IMR-90 (cell line): ENCODE data around the gene CTAG1A. TPM values are rescaled to one million over a fixed set of nuclear protein-coding genes. Genes with fewer than 3 reads are reported as not detected.

Source experiments
- ATAC-seq: fragments of 200-7000 bp; cut with Tn5 transposase; 2 replicates; pipeline ENCODE4 v1.9.1; 2020; ENCODE audit warnings: low read depth, mild to moderate bottlenecking, moderate library complexity
- BruUV-seq: library from RNA; stranded (reverse); fragments of 400-500 nt; replicated peaks from 2 replicates; lab custom pipeline; 2021; lab: Mats Ljungman, UMichigan
- CTCF ChIA-PET: fragments of 300-600 bp; formaldehyde crosslinking; extraction: SDS; loops from one replicate; lab custom pipeline; 2021; ENCODE audit warnings: antibody characterized with exemption; lab: Yijun Ruan, JAX
- POLR2A ChIA-PET: fragments of 300-600 bp; sonication (Branson Sonifier 250); formaldehyde crosslinking; loops from one replicate; lab custom pipeline; 2022; ENCODE audit warnings: antibody characterized with exemption; ENCODE audit not compliant: unreplicated experiment; lab: Charles Lee
- DNase-seq: peaks from one replicate; pipeline ENCODE4 v3.0.0; 2013
- H2AFZ ChIP-seq: replicated peaks from 2 replicates; pipeline ENCODE3; 2013; ENCODE audit warnings: low read length, mild to moderate bottlenecking; ENCODE audit not compliant: poor library complexity
- H2AK5ac ChIP-seq: 2 replicates; pipeline ENCODE4 v1.6.1; 2013; ENCODE audit warnings: low read depth, low read length, inconsistent platforms
- H2AK9ac ChIP-seq: replicated peaks from 2 replicates; pipeline ENCODE3; 2013; ENCODE audit warnings: mild to moderate bottlenecking, low read depth, low read length, moderate library complexity; ENCODE audit not compliant: poor library complexity
- H2BK120ac ChIP-seq: 2 replicates; pipeline ENCODE4 v1.6.1; 2013; ENCODE audit warnings: low read depth, low read length, inconsistent platforms
- H2BK15ac ChIP-seq: 3 replicates; pipeline ENCODE4 v1.6.1; 2013; ENCODE audit warnings: low read depth, low read length, inconsistent platforms
- H2BK20ac ChIP-seq: 2 replicates; pipeline ENCODE4 v1.6.1; 2013; ENCODE audit warnings: low read depth, mild to moderate bottlenecking, inconsistent platforms, low read length, moderate library complexity
- H2BK5ac ChIP-seq: 2 replicates; pipeline ENCODE4 v1.6.1; 2013; ENCODE audit warnings: mild to moderate bottlenecking, low read depth, low read length, inconsistent platforms; ENCODE audit not compliant: poor library complexity, severe bottlenecking
- H3K14ac ChIP-seq: replicated peaks from 2 replicates; pipeline ENCODE4 v1.6.1; 2013; ENCODE audit warnings: low read depth, low read length, inconsistent platforms
- H3K18ac ChIP-seq: 2 replicates; pipeline ENCODE4 v1.6.1; 2013; ENCODE audit warnings: low read depth, low read length, control low read depth
- H3K23ac ChIP-seq: 2 replicates; pipeline ENCODE4 v1.6.1; 2013; ENCODE audit warnings: low read depth, low read length, inconsistent platforms
- H3K27ac ChIP-seq: 2 replicates; pipeline ENCODE4 v1.5.1; 2013; ENCODE audit warnings: mild to moderate bottlenecking, control low read depth, low read length; ENCODE audit not compliant: insufficient read depth
- H3K27me3 ChIP-seq: 2 replicates; pipeline ENCODE4 v1.6.1; 2013; ENCODE audit warnings: low read length; ENCODE audit not compliant: control insufficient read depth, insufficient read depth
- H3K36me3 ChIP-seq: 2 replicates; pipeline ENCODE4 v1.6.1; 2013; ENCODE audit warnings: low read length, mixed read lengths; ENCODE audit not compliant: control insufficient read depth, insufficient read depth
- H3K4ac ChIP-seq: 2 replicates; pipeline ENCODE4 v1.6.1; 2013; ENCODE audit warnings: low read depth, low read length, inconsistent platforms
- H3K4me1 ChIP-seq: 2 replicates; pipeline ENCODE4 v1.6.1; 2013; ENCODE audit warnings: low read length, mixed read lengths; ENCODE audit not compliant: control insufficient read depth, insufficient read depth
- H3K4me2 ChIP-seq: 2 replicates; pipeline ENCODE4 v1.6.1; 2013; ENCODE audit warnings: low read depth, mild to moderate bottlenecking, control low read depth, low read length, moderate library complexity
- H3K4me3 ChIP-seq: 2 replicates; pipeline ENCODE4 v1.5.1; 2013; ENCODE audit warnings: low read depth, mild to moderate bottlenecking, control low read depth, low read length, moderate library complexity; ENCODE audit not compliant: insufficient read depth
- H3K56ac ChIP-seq: 2 replicates; pipeline ENCODE4 v1.6.1; 2013; ENCODE audit warnings: low read length, inconsistent platforms; ENCODE audit not compliant: insufficient read depth; ENCODE audit errors: extremely low read depth
- H3K79me1 ChIP-seq, 2 experiments: 2 replicates each; pipeline ENCODE4 v1.6.1; 2013; ENCODE audit warnings: low read length in 2 of 2, inconsistent platforms in 1 of 2, low read depth in 1 of 2
- H3K9ac ChIP-seq: 2 replicates; pipeline ENCODE4 v1.6.1; 2013; ENCODE audit warnings: low read depth, low read length, control low read depth
- H3K9me1 ChIP-seq: 2 replicates; pipeline ENCODE4 v1.6.1; 2013; ENCODE audit warnings: low read length, inconsistent platforms; ENCODE audit not compliant: insufficient read depth
- H3K9me3 ChIP-seq: 2 replicates; pipeline ENCODE4 v1.6.1; 2013; ENCODE audit warnings: low read length; ENCODE audit not compliant: control insufficient read depth, insufficient read depth
- H4K20me1 ChIP-seq: 2 replicates; pipeline ENCODE4 v1.6.1; 2013; ENCODE audit warnings: low read length, inconsistent platforms; ENCODE audit not compliant: insufficient read depth
- H4K5ac ChIP-seq: 2 replicates; pipeline ENCODE4 v1.6.1; 2013; ENCODE audit warnings: mild to moderate bottlenecking, low read depth, low read length, control low read depth
- H4K8ac ChIP-seq, 2 experiments: 2 replicates each; pipeline ENCODE4 v1.6.1; 2013; ENCODE audit warnings: low read depth in 2 of 2, low read length in 2 of 2, control low read depth in 1 of 2, inconsistent platforms in 1 of 2
- H4K91ac ChIP-seq: 2 replicates; pipeline ENCODE4 v1.6.1; 2013; ENCODE audit warnings: low read depth, low read length, inconsistent platforms; ENCODE audit not compliant: insufficient read depth
- CHD1 ChIP-seq: IDR thresholded peaks from 2 replicates; pipeline ENCODE4 v1.6.1; 2012; ENCODE audit warnings: low read depth, low read length, improper control_type of control experiment
- MAFK ChIP-seq: IDR thresholded peaks from 2 replicates; pipeline ENCODE4 v1.6.1; 2012; ENCODE audit warnings: low read depth, low read length, improper control_type of control experiment
- POLR2A ChIP-seq: IDR thresholded peaks from 2 replicates; pipeline ENCODE4 v1.6.1; 2012; ENCODE audit warnings: mild to moderate bottlenecking, low read depth, low read length
- RCOR1 ChIP-seq: IDR thresholded peaks from 2 replicates; pipeline ENCODE4 v1.6.1; 2012; ENCODE audit warnings: mild to moderate bottlenecking, low read length, improper control_type of control experiment; ENCODE audit not compliant: insufficient replicate concordance
- RFX5 ChIP-seq: IDR thresholded peaks from 2 replicates; pipeline ENCODE4 v1.8.0; 2012; ENCODE audit warnings: low read depth, mild to moderate bottlenecking, low read length, moderate library complexity
- SMC3 ChIP-seq: fragments of 150-350 bp; IDR thresholded peaks from 2 replicates; pipeline ENCODE4 v1.6.1; 2016; ENCODE audit warnings: low read depth, mild to moderate bottlenecking, antibody characterized with exemption, low read length, moderate library complexity
- USF2 ChIP-seq: fragments of 150-350 bp; IDR thresholded peaks from 2 replicates; pipeline ENCODE4 v1.6.1; 2017; ENCODE audit warnings: mild to moderate bottlenecking, antibody characterized with exemption, low read length, low read depth
- WGBS, 2 experiments: methylation state at CpG; one replicate each; pipeline versions ENCODE4 v1.1.5 to v1.1.7; 2013; ENCODE audit warnings: missing lambda C conversion rate in 2 of 2; ENCODE audit not compliant: insufficient read length in 1 of 2; ENCODE audit errors: extremely low coverage in 2 of 2; 5-methylcytosine and 5-hydroxymethylcytosine counted together
- dilution Hi-C: fragments of 300-500 bp; cut with HindIII; formaldehyde crosslinking; loops from one replicate; pipeline ENCODE4 v1.14.3; 2018; ENCODE audit warnings: low sequenced_read_pairs; ENCODE audit not compliant: unreplicated experiment
- in situ Hi-C: fragments of 300-500 bp; cut with MboI; formaldehyde crosslinking; loops from 3 replicates; pipeline ENCODE4 v1.14.3; 2019; ENCODE audit warnings: low sequenced_read_pairs, inconsistent platforms, mixed read lengths
- intact Hi-C: fragments of 100-400 bp; cut with micrococcal nuclease; formaldehyde crosslinking; loops from 2 replicates; pipeline ENCODE4 v1.10.0; 2022
- polyA plus RNA-seq, 3 experiments: library from polyadenylated mRNA; depleted of rRNA; stranded (reverse); fragments of >200 nt; gene quantifications; 2 replicates each; pipeline ENCODE4 v1.2.3, GENCODE V29; 2012; ENCODE audit warnings: low replicate concordance in 1 of 3
- total RNA-seq: library from RNA; depleted of rRNA; stranded (reverse); fragments of >200 nt; gene quantifications from 2 replicates; pipeline ENCODE4 v1.2.3, GENCODE V29; 2012

The CTAG1A gene
- total and polyA plus RNA-seq, 2 of the 4 experiments (the other 2 are of a cell fraction): not detected

- 88% methylated on average over 10 of the region's 14 CpGs; no CpG with 5 or more reads in 1 of the 2 experiments for WGBS, 2 experiments
- H4K5ac ChIP-seq: no peak overlapping the region
These were observed 14.6 kb downstream of the CTAG1A start for GRCh38 chrX:154599531-154599930.

More at GRCh38 chrX:154599531-154599930, 14.6 kb downstream of the CTAG1A start:
- no peak overlapping the region for H4K91ac ChIP-seq
- no peak overlapping the region for H2AFZ ChIP-seq
- no peaks in the 10 kb centered on the region for H4K20me1 ChIP-seq
- H3K18ac ChIP-seq: no peak overlapping the region
- no peak overlapping the region for H4K8ac ChIP-seq
- no peak overlapping the region for H3K4ac ChIP-seq
- no peak overlapping the region for H3K9ac ChIP-seq
- no peak overlapping the region for H3K56ac ChIP-seq
- H2BK20ac ChIP-seq: no peak overlapping the region
- no peak overlapping the region for H2BK120ac ChIP-seq
- no peak overlapping the region for H2AK9ac ChIP-seq
- H2BK15ac ChIP-seq: no peak overlapping the region
- no peaks in the 10 kb centered on the region for H3K9me1 ChIP-seq
- in situ Hi-C loops (loop anchor here (25.0 kb wide), 1 partner anchor 138 kb away; no protein-coding TSS in a partner anchor), dilution Hi-C loops (no loop called here), intact Hi-C loops (no loop called here)
- no peak overlapping the region for H2AK5ac ChIP-seq
- POLR2A ChIA-PET: interaction anchor here (0.6 kb wide), 1 partner anchor 177 kb away, joined by 4 read pairs; no protein-coding TSS in a partner anchor
- no peak overlapping the region for H2BK5ac ChIP-seq
- DNase-seq: no peak
- no peak for ATAC-seq
- no peak for TF ChIP-seq RCOR1
- TF ChIP-seq SMC3: no peak
- no peak for TF ChIP-seq USF2
- TF ChIP-seq MAFK: no peak
- no peak for TF ChIP-seq RFX5
- TF ChIP-seq POLR2A: no peak
- TF ChIP-seq CHD1: no peak
- no peak overlapping the region for H3K14ac ChIP-seq
- peaks cover 5% of the 10 kb centered on the region for H3K9me3 ChIP-seq
- no peaks in the 10 kb centered on the region; the same call in 1 of the 2 replicates for H3K4me1 ChIP-seq
- CTCF ChIA-PET: no interaction called here
- no peak overlapping the region for H3K4me3 ChIP-seq
- H3K79me1 ChIP-seq: no peaks in the 10 kb centered on the region
- peaks cover 6% of the 10 kb centered on the region for H3K27me3 ChIP-seq
- no peak overlapping the region for H3K27ac ChIP-seq
- BruUV-seq: no TSS peak
- H3K36me3 ChIP-seq: no peaks in the 10 kb centered on the region
- H3K23ac ChIP-seq: no peak overlapping the region
- no peak overlapping the region for H3K4me2 ChIP-seq
